ENCODE measurements around the gene DDX4.

DNA sequence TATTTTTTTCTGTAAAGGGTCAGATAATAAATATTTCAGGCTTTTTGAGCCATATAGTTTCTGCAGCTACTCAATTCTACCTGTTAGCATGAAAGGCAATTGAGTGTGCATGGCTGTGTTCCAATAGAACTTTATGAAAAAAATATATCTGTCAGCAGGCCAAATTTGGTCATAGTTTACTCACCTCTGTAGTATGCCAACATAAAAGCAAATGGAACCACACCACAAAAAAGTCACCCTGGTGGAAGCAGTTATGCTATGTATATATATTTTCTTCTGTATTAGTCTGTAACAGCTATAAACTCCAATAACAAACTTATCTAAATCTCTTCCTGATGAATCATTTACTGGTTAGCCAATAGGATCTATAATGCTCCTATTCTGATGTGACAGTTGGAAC lies 29.1 kb upstream of the DDX4 start:
- TF ChIP-seq, protein P1, sequence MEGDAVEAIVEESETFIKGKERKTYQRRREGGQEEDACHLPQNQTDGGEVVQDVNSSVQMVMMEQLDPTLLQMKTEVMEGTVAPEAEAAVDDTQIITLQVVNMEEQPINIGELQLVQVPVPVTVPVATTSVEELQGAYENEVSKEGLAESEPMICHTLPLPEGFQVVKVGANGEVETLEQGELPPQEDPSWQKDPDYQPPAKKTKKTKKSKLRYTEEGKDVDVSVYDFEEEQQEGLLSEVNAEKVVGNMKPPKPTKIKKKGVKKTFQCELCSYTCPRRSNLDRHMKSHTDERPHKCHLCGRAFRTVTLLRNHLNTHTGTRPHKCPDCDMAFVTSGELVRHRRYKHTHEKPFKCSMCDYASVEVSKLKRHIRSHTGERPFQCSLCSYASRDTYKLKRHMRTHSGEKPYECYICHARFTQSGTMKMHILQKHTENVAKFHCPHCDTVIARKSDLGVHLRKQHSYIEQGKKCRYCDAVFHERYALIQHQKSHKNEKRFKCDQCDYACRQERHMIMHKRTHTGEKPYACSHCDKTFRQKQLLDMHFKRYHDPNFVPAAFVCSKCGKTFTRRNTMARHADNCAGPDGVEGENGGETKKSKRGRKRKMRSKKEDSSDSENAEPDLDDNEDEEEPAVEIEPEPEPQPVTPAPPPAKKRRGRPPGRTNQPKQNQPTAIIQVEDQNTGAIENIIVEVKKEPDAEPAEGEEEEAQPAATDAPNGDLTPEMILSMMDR (IDR thresholded peaks at IDR 0.05): no peak
- TF ChIP-seq POLR2A (IDR thresholded peaks at IDR 0.05): no peak
- no peak for TF ChIP-seq POLR2AphosphoS5 (IDR thresholded peaks at IDR 0.05)
